Right renal cortex interstitium (tissue), 3 donors: Measurements from ENCODE around the gene HSCB. TPM values are rescaled to one million over a fixed set of nuclear protein-coding genes. Genes with fewer than 3 reads are reported as not detected.

ENCODE experiments used
- polyA plus RNA-seq, 3 donors: library from polyadenylated mRNA; unstranded; fragments of 120-200 nt; gene quantifications; one replicate each; pipeline ENCODE4 v1.2.1, GENCODE V29; 2013; ENCODE audit not compliant: insufficient read length in 3 of 3

HSCB gene
- polyA plus RNA-seq, 3 donors = 20.7 to 26.2 (median 22.8) TPM

Other genes with a start within 250 kb of the HSCB start
- gene TTC28, start 62.2 kb upstream of the HSCB start, polyA plus RNA-seq = 10 to 100 TPM; 22.1 to 29.8 (median 26.0) TPM
- gene CHEK2, start 219 bp upstream of the HSCB start, polyA plus RNA-seq = 10 to 100 TPM; 13.2 to 16.5 (median 15.1) TPM
- 10 to 100 TPM; 40.2 to 42.7 (median 41.3) TPM for gene CCDC117, start 30.7 kb downstream of the HSCB start, polyA plus RNA-seq
- 100 to 1,000 TPM; 132 to 149 (median 136) TPM for gene XBP1, start 58.5 kb downstream of the HSCB start, polyA plus RNA-seq
- 10 to 100 TPM; 26.9 to 28.8 (median 27.6) TPM for gene ZNRF3, start 141.5 kb downstream of the HSCB start, polyA plus RNA-seq